Gastroesophageal sphincter (tissue), 3 donors: ENCODE data around the gene KAZN.

Experiments used
- CTCF ChIP-seq, 4 experiments: fragments of 200-600 bp in 2 of 4; fragments of 450-650 bp in 2 of 4; sonication (generic) in 1 of 4; IDR thresholded peaks; one replicate each; pipeline ENCODE4 v1.5.1; 2017 to 2019; ENCODE audit warnings: antibody characterized with exemption in 4 of 4, mild to moderate bottlenecking in 2 of 4, moderate library complexity in 2 of 4
- EP300 ChIP-seq: sonication (generic); formaldehyde crosslinking; IDR thresholded peaks from one replicate; pipeline ENCODE4 v1.6.1; 2017; ENCODE audit warnings: antibody characterized with exemption, mild to moderate bottlenecking

GRCh38 chr1:14790982-14791381 is 192.5 kb downstream of the KAZN start:
- no peak for TF ChIP-seq CTCF (IDR thresholded peaks at IDR 0.05)
- no peak for TF ChIP-seq EP300
